GM12864 (cell line): ENCODE data around the gene OR6C65.
"Not testable (repeated sequence)": the region's sequence is repeated elsewhere in the genome, so short reads cannot be mapped to it uniquely, and the experiment has no call there.

Experiments
- DNase-seq: peaks from one replicate; pipeline ENCODE4 v3.0.0-alpha.2; 2011; ENCODE audit warnings: low read depth
- H3K4me3 ChIP-seq: 2 replicates; pipeline ENCODE4 v1.5.1; 2011; ENCODE audit warnings: mild to moderate bottlenecking, low read depth, low read length, control low read depth
- TF ChIP-seq, protein P1 (sequence below): IDR thresholded peaks from 2 replicates; pipeline ENCODE4 v1.5.1; 2011; ENCODE audit warnings: low read depth, mild to moderate bottlenecking, moderate library complexity, low read length, control low read depth, inconsistent platforms; ENCODE audit errors: missing control alignments

The OR6C65 gene

DNA sequence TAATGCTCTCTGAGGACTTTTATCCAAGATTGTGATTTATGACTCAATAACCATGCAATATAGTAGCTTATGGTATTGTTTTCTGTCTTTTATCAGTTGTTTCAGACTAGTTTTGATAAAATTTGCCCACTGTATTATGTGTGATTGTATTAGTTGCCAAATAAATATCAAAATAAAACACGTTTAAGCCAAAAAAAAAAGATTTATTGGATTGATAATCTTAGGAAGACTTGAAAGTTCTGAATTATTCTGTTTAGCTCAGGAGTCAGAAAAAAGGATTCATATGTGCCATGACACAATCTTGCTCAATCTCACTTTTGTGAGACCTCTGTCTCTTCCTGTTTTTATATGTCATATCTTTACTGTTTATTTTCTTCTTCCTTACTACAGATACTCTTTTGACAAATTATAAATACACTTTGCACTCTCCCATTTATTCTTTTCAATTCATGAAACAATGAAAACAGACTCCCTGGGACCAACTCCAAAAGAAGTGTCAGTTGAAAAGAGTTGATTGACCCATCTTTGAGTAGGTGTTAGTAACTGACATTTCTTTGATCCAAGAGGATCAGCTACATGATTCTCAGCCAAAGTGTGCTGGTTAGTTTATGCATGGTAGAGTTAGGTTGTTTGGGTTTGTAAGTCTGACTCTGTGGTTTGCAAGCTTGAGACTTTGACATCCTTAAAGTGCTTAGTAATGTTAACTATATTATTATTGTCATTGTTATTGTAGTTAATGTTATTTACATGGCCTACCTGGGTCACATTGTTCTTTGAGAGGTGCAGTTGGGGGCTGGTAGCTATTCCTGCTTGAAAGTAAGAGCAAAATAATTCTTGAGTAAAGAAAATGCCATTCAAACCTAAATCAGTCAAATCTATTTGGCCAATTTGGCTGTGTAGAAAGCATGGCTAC is 28.3 kb downstream of the OR6C65 start:
- TF ChIP-seq, protein P1, sequence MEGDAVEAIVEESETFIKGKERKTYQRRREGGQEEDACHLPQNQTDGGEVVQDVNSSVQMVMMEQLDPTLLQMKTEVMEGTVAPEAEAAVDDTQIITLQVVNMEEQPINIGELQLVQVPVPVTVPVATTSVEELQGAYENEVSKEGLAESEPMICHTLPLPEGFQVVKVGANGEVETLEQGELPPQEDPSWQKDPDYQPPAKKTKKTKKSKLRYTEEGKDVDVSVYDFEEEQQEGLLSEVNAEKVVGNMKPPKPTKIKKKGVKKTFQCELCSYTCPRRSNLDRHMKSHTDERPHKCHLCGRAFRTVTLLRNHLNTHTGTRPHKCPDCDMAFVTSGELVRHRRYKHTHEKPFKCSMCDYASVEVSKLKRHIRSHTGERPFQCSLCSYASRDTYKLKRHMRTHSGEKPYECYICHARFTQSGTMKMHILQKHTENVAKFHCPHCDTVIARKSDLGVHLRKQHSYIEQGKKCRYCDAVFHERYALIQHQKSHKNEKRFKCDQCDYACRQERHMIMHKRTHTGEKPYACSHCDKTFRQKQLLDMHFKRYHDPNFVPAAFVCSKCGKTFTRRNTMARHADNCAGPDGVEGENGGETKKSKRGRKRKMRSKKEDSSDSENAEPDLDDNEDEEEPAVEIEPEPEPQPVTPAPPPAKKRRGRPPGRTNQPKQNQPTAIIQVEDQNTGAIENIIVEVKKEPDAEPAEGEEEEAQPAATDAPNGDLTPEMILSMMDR, result no peak
- no peak overlapping the region for H3K4me3 ChIP-seq
- DNase-seq, result no peak

DNA sequence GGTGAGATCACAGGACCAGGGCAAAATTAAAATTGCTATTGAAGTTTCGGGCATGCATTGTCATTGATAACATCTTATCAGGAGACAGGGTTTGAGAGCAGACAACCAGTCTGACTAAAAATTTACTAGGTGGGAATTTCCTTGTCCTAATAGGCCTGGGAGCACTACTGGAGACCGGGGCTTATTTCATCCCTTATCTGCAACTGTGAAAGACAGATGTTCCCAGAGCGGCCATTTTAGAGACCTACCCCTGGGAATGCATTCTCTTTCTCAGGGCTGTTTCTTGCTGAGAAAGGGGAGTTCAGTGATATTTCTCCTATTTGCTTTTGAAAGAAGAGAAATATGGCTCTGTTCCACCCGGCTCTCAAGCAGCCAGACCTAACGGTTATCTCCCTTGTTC is 40.9 kb downstream of the OR6C65 start:
- H3K4me3 ChIP-seq, DNase-seq: not testable (repeated sequence)

DNA sequence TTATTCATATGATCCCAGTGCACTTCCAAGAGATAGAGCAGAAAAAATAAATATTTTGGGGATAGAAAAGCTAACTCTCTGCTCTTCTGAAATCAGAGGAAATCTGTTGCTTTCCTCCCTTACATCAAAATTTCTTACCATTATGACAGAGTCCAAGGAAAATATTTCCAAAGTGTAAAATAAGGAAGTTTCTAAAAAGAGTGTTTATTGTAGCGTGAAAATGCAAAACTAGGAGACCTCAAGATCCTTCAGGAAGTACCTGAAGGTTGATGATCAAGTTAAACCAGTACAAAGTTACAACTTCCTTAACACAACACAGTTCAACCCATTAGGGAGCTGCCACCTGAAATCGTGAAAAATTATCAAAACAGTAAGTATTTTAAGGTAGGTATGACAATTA is 43.4 kb downstream of the OR6C65 start, which contains the start of gene OR6C2:
Gene OR6C2 (plus strand): TSS at position 301 of the 400 bp plus-strand sequence. CDS start 8,138 bp downstream, outside the sequence.
- TF ChIP-seq, protein P1, result no peak
- no peak for DNase-seq
- no peak within 1 kb of the TSS for H3K4me3 ChIP-seq

DNA sequence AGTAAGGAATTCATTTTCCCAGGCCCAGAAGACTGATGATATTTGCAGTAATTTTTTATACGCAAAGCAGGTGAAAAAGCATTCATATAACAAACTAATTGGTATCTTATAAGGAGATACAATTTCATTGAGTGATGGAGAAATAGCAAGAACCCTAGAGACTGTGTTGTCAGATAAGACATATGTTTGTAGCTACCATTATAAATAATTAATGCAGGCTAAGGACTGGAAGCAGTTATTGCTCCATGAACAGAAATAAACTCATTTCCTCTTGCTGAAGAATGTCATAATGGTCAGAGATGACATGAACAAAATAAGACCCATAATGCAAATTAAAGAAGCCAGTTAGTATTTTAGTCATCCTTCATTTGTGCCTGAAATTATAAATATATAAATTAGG is 45.0 kb downstream of the OR6C65 start:
- TF ChIP-seq, protein P1, result no peak
- DNase-seq, result no peak
- no peak overlapping the region for H3K4me3 ChIP-seq

DNA sequence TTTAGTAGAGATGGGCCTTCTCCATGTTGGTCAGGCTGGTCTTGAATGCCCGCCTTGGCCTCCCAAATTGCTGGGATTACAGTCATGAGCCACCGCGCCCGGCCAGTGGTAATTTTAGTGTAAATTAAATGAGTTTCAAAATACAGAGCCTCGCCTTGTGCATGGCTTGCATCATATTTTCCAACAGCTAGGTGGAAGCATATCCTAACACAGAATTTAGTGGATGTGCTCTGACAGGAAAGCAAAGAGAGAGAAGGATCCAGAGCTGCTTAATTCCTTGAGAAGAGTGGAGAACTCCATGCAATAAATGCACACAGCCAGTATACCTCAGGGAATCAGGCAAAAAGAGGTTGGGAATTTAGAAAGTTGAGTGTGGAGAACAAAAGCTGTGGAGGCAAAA is 46.0 kb downstream of the OR6C65 start:
- no peak for DNase-seq
- H3K4me3 ChIP-seq, result no peak overlapping the region
- TF ChIP-seq, protein P1, result no peak

DNA sequence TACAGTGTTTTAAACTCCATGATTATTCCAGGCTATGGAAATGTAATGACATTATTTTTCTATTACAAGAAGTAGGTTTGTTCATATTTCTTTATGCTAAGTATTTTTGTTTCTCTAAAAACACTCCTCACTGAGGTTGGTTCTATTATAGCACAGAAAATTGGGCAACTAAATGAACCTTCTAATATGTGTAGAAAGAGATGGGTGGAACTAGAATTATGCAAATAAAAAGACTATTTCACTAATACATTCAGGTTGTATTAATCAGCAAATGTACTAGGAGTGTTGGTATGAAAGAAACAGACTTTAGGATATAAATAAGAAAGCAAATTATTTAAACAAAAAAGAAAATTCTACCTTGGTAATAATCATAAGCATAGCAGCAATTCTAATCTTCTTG is 48.5 kb downstream of the OR6C65 start:
- no peak overlapping the region for H3K4me3 ChIP-seq
- no peak for DNase-seq
- TF ChIP-seq, protein P1, result no peak
